Measurements from ENCODE around the gene SLC6A12.

SLC6A12 gene

DNA sequence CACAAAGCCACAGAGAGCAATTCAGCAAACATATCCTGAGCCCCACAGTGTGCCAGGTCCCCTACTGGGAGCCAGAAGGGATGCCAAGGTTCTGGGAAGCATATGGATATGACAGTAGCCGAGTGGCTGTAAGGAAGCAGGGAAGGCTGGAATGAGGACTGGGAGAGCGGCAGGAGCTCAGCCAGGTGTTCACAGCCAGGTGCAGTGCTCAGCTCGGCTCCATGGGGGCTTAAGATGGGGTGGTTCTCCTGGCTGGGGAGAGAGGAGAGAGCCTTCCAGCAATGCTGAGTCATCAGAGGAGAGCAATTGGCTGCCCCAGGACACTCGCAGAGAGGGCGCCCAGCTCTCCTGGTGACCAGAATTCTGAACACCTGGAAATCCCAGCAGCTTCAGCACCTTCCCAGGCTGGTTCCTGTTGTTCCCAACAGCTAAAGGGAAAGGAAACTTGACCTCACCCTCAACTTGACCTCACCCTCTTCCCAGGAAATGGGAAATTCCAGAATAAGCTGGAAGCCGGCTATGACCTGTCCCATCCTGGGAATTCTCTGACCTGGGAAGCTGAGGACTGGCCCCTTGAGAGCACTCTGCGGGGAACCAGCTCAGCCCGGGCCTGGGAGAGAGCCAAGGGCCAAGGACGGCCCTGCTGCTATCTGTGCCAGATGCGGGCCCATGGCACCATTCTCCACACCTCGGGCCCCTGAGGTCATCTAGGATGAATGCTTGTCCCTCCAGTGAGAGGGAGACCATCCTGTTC is 34.6 kb downstream of the SLC6A12 start:
- DNase-seq (ENCODE audit: low read depth in 2 of 3, low spot score in 1 of 3) = no peak

DNA sequence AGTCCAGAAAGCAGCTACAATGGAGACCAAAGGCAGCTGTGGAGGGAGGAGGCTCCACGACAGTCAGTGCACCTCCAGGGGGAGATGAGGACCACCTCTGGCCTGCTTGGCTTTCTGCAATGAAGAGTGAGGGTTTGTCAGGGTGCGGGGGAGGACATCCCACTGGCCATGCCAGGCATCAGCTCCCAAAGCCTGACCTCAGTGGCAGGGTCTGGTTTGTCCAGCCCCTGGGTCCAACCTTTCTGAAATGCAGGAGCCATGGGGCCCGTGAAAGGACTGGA is 35.2 kb downstream of the SLC6A12 start:
- DNase-seq (ENCODE audit: low read depth in 2 of 3, low spot score in 1 of 3) = no peak

DNA sequence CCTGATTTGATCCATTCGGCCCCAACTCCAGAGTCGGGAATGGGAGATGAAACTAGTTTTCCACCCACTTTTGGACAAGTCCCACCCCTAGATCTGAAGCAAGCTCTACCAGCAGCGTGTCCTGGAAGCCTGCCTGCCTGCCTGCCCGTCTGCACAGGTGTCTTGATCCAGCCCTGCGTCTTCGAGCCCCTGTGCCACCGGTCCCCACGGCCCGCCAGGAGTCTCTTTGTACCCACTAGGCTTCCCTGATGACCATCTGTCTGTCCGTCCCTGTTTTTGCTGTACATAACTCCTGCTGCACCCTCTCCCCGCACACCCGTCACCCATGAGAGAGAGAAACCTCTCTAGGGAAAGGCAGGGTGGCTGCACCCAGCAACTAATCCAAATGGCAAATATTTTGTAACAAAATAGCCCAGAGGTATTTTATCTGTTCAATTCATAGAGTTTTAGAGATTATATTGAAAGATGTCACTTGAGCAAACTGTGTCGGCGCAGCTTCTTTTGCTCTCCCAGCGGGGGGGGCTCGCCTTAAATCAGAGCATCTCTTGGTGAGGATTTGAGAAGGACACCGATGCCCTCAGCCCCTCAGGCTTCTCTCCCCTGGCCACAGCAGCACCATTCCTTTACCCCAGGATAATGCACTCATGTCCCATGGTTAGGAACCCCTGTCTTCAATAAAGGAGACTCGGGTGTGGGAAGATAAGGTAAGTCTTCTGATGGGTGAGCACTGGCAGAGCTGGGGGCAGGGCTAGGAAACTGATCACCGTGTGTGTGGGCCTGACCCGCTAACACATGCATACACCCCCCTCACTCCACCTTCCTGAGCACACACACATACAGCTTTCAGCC is 35.8 kb downstream of the SLC6A12 start:
- DNase-seq (ENCODE audit: low read depth in 2 of 3, low spot score in 1 of 3) = no peak

DNA sequence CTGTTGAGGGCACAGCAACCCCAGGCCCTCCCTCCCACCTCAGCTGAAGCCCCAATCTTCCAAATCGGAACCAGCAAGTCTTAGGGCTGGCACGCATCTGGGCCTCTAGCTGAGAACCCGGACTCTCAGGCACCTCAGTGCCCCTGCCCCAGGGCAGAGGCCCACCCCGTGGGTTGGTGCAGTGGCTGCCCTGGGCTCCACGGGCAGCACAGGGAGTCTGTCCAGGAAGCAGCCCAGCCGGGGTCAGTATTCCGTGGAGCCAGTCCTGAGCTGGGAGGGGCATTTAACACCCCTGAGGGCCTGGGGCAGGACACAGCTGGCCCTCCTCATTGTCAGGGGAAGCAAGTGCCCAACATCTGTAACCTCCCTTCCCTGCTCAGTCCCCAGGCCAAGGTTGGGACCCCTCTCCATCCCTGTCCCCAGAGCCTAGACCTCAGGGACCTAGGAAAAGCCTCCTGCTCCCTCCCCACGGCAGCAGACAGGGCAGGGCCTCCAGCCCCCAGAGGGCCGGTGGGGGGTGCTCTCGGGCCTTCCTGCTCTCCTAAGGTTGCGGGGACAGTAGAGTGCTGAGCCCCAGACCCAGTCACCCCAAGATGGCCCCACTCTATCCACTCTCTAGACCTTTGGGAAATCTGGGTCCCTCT is 36.5 kb downstream of the SLC6A12 start:
- DNase-seq (ENCODE audit: low read depth in 2 of 3, low spot score in 1 of 3) = no peak

DNA sequence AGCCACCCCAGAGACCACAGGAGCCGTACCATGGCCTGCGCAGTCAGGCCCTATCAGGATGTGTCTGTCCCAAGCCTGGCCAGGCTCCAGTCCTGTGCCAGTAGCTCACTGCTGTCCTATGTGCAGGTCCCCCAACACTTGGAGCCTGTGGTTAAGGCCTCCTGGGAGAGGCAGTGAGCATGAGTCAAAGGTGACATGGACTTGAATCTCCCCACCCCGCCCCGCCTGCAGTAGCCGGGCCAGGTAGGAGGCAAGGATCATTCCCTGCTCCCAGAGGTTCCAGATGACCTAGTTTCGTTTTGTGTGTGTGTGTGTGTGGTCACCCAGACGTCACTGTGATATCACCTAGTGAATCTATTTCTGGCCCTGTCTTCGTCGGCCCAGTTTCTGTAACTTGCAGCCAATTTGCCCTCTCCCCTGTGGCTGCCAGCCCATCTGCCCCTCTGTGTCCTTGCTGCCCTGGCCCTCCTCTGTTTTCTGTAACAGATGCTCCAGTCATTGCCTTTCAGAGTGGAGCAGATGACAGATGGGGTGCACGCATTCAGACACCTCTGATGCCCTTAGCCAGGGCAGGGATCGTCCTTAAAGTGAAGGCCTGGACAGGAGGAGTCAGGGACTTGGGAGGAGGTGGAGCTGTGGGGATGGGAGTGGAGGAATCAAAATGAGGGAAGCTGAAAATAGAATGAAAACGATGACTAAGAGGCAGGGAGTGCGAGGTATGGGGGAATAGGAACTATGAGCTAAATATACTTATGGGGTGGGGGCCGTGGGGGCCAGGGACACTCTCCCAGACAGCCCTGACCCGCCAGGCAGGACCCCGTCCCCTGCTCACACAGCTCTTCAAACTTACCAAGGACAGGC is 37.4 kb downstream of the SLC6A12 start:
- DNase-seq (ENCODE audit: low read depth in 2 of 3, low spot score in 1 of 3) = no peak

DNA sequence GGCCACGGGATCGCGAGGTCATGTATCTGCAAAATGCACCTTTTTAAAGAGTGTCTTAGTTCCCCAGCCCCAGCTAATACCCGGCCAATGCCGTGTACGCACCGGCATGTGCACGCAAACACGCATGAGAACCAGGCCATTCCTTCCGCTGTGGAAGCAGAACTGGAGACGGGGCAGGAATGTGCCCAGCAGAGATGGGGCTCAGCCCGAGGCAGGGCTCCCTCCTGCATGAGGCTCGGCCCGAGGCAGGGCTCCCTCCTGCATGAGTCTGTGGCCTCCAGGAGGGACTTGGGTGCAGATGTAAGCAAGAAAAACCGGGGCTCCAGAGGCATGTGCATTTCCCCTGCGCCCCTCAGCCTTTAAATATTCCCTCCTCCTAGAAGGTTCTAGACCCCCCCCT is 38.2 kb downstream of the SLC6A12 start:
- no peak for DNase-seq (ENCODE audit: low read depth in 2 of 3, low spot score in 1 of 3)

DNA sequence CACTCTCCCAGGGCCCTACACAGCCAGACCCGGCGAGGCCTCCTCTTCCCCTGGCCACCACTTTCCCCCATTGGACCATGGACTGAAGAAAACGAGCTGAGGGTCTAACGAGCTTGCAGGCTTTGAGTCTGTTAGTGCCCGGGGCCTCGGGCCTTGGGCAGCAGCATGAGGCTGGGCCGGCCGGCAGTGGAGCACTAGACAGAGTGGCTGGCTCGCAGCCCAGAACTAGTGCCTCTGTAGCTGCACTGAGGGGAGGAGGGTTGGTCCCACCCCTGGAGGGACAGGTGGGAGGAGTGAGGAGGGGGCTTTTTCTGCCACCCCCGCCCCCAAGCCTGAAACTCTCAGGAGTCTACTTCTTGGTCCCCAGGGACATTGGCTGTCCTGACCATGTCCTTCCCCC is 38.7 kb downstream of the SLC6A12 start:
- DNase-seq (ENCODE audit: low read depth in 2 of 3, low spot score in 1 of 3) = no peak

DNA sequence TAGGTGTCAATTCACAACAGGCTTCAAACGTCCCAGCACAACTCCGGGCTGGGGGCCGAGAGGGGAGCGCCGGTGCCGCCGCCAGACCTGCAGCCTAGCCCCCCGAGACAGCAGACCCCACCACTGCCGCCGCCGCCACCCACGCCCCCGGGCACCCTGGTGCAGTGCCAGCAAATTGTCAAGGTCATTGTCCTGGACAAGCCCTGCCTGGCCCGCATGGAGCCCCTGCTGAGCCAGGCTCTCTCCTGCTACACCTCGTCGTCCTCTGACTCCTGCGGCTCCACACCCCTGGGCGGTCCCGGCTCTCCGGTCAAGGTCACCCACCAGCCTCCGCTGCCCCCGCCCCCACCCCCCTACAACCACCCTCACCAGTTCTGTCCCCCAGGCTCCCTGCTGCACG is 39.4 kb downstream of the SLC6A12 start:
- DNase-seq (ENCODE audit: low read depth in 2 of 3, low spot score in 1 of 3) = no peak

DNA sequence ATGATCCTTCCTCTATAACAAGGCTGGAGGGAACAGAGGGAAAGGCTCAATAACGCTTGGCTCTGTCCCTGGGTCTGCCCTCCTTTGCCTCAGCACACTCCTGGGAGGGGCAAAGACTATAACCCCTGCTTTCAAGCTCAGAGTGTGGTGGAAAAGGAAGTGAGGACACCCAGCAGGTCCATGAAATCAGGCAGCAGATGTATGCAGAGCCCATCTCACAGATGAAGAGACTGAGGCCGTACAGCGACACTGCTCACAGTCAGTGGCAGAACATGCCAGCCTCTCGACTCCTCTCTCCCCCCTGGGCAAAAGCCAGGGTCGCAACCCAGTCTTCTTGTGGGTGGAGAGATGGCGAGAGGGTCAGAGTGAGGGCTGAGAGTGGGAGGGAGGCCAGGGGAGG is 39.8 kb downstream of the SLC6A12 start:
- DNase-seq (ENCODE audit: low read depth in 2 of 3, low spot score in 1 of 3) = no peak

DNA sequence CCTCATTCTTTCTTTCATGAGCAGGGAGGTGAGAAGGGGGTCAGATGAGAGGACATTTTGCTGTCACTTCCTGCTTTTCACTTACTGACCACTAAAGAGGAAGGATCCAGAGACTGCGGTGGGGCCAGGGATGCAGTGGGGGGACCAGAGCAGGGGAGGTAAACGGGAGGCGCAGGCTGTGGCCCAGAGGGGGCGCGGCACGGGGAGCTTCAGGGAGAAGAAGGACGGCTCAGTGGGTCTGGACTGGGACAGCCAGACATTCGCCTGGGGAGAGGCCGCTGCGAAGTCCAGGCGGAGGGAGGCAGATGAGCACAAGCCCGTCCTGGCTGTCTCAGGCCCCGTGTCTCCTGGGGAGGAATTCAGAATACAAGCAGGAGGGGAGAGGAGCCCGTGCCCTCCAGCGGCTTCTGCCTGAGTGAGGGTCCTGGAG is 41.2 kb downstream of the SLC6A12 start:
- DNase-seq (ENCODE audit: low read depth in 2 of 3, low spot score in 1 of 3) = no peak

DNA sequence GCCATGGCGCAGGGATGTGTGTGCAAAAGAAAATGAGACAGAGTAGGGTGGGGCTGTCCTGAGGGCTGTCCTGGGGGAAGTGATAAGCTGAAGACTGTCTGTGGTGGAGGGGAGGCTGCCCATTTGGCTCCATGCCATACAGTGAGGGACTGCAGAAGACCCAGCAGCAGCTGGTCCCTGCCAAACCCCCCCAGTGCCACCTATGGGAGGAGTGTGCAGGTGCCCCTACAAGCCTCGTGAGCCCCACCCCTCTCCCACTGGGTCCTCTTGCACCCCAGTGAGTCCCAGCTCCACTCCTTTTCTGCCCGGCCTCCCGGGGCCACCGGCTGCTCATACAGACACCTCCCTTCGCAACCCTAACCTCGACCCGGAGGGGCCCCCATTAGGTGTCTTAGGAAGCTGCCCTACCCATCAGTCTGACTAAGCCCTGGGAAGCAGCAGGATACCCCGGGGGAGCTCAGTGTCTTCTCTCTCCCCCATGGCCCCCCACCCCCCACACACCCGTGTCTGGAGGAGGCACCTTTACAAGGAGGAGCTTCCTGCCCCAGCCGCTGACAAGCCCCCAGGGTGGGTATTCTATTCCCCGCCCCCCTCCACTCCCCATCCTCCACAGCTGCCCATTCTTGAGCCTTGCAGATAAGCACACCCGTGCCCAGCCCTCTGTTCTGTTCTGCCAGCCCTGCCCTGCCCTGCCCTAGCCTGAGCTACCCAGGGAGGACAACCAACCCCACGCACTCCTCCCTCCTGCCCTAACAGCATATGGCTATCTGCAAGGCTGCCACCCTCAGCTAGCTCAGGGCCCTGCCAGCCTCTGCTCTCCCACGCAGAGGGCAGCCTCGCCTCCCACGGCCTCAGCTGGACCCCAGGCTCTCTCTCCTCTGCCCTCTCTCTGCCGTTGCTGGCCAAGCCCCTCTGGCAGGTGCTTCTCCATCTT is 41.9 kb downstream of the SLC6A12 start:
- DNase-seq (ENCODE audit: low read depth in 2 of 3, low spot score in 1 of 3) = no peak

DNA sequence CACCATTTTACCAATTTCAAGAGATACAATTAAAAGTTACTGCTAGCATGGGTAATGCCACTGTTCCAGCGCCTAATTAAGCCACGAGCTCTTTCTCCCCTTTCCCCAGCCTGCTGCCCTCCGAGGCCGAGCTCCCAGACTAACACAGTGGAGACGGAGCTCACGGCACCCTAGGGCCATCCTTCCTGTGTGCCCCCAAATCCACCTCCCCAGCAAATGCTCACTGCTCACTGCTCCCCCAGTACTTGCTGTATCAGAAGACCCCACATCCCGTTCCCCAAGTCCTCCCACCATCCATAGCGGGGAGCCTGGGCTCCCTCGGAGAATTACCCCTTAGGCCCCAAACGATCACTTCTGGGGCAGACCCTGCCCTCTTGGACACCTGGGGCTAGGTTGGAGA is 42.7 kb downstream of the SLC6A12 start:
- DNase-seq (ENCODE audit: low read depth in 2 of 3, low spot score in 1 of 3) = no peak

DNA sequence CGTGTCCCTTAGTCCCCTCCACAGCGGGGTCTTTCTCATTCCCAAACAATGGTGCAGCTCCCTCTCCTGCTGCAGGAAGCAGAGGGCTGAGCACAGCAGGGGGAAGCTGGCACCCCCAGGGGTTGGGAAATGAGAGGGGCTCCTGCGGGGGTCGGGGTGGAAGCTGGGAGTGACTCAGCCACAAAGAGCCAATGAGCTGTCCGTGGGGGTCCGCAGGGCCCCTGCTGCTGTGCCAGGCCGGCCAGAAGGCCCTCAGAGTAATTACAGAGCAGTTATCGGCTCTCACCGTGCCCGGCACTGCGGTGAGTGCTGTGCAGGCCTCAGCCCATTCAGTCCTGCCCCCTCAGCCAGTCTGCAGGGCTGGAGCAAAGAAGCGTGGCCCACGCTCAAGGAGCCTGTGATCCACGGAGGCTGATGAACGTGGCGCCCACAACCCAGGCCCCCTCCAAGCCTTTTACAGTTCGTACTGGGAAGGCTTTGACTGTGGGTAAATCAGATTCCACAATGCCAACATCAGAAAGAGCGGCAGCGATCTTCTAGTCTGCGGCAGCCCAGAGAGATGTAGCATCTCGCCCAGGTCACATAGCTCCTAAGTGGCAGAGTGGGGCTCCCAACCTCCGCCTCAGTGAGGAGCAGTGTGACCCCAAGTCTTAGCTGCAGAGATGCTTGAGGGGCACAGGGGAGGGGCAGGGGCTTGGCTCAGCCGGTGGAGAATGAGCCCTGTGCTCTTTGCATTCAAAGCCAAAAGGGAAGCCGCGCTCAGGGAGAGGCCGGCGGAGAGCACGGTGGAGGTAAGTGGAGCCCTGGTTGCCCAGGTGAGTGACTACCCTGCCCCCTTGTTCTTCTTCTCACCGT is 43.4 kb downstream of the SLC6A12 start:
- DNase-seq (ENCODE audit: low read depth in 2 of 3, low spot score in 1 of 3) = no peak

DNA sequence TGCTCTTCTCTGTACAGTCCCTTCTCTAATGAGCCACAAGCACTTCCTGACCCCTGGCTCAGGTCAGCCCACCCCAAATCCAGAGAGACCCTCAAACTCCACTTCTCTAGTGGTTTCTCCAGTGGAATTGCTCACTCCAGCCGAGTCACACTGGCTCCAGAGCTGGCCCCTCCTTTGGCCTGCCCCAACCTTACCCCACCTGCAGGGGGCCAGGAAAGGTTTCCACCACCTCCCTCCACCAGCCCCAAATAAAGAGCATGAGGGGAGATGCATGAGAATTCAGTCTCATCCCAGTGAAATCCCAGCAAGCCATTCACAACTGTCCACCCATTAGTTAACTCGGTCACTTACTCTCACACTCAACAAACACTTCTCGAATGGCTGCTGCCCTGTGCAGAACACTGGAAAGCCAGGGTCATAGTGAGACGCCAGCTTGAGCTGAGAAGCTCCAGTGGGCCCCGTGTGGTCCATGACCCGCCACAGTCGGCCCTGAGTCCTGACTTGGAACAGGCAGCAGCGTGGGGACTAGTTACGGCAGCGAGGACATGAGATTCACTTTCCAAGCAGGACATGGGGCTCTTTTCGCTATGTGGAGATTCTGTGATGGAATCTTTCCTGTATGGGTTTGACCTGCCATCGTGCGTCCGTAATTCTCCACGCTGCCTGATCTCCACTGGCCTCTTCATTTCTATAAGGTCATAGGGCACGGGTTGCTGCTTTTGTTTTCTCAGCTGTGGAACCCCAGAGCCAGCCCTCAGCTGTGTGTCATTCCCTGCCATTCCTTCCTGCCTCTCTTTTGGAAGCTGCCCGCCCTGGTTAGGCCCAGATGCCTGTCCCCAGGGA is 44.2 kb downstream of the SLC6A12 start:
- no peak for DNase-seq (ENCODE audit: low read depth in 2 of 3, low spot score in 1 of 3)

DNA sequence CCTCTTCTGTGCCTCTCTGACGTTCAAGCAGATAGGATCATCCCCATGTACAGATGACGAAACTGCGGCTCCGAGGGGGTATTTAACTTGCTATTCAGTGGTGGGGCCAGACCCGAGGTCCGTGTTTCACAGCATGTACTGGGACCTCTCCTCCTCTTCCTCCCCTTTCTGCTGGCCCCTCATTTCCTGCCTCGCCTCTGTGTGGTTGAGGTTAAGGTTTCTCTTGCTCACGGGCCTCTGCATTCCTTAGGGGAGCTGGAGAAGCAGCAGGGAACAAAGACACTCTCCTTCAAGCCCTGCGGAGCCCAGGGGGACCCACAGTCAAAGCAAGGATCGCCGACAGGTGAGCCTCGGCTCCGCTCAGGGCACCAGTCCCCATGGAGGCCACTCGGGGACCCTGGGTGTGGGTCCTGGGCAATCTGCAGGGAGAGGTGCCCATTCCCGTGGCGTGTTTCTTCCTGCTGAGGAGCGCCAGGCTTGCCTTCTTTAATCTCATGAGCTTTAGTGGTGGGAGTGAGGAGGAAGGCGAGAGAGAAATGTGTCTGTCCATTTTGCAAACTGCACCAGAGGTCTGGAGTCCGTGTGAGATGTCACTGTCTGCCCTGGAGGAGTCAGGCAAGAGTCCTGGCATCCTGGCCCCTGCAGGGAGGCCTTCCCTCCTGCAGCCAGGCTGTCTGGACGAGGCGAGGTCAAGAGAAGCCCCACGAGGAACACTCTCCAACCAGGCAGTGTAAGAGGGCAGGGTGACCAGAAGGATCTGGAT is 45.0 kb downstream of the SLC6A12 start:
- DNase-seq (ENCODE audit: low read depth in 2 of 3, low spot score in 1 of 3) = no peak

DNA sequence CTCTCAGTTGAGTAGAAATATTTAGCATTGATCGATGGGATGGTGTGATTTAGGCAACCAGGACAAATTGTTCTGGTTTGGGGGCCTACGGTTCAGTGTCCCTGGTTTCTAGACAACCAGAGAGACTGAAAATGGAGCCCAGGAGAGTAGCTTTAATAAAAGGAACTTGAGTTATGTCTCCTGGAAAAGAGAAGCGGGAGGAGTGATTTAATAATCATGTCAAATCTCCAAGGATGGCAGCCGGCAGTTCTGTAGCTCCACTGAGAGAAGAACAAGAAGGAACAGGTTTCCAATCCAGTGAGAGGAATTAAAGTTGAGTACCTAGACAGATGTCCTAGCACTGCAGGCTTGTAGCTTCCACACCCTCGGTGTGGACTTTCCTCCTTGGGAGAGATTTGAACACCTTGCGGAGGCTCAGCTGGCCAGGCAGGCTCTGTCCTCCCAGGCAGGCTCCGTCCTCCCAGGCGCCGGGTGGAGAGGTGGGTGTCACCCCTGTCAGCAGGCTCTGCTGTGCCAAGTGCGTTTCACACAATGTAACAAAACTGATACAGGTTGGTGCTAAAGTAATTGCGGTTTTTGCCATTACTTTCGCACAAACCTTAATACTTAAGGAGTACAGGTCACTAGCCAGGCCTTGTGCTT is 45.9 kb downstream of the SLC6A12 start:
- no peak for DNase-seq (ENCODE audit: low read depth in 2 of 3, low spot score in 1 of 3)

DNA sequence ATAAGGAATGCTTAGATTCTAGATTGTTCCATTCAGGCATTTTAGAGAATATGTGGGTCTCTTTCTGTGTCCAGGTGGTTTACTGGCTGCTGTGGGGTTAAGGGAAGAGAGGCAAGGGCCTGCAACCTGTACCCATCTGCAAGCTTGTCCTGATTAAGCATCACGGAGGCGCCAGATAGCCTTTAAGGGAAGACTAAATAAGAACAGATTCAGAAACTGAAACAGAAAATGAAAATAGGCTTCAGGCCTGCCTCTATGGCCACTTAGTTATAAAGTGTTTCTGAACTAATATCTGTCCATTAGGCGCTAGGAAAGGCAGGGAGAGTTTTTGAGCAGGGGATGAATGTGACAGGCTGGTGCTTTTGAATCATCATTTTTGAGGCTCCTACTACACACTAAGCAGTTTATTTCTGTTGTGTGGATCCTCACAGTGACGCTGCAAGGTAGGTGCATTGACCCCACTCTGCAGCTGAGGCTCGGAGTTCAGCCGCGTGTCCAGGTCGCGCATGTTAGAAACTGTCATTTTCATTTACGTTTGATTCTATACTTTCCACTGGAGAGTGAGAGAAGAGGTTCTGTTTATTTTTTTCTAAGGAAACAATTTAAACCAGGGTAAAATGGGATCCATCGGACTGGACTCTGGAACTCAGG is 47.4 kb downstream of the SLC6A12 start:
- no peak for DNase-seq (ENCODE audit: low read depth in 2 of 3, low spot score in 1 of 3)
